ENCODE measurements around the gene MAT2B. TPM values are rescaled to one million over a fixed set of nuclear protein-coding genes. Genes with fewer than 3 reads are reported as not detected.

MAT2B gene
- total RNA-seq, 1 donor from 2014 or later = 69.2 TPM

DNA sequence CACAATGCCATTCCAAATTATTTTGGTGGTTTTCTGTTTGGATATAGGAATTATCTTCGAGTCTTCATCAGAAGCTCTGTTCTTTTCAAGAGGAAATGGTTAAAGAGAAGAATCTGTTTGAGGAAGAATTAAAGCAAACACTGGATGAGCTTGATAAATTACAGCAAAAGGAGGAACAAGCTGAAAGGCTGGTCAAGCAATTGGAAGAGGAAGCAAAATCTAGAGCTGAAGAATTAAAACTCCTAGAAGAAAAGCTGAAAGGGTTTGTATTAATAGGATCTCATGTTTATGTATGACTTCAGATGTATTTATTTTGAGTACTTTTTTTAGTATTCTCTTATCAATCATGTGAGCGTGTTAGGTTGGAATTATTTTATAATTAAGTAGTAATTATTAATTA, 30.0 kb upstream of the MAT2B start:
- Histone ChIP-seq H3K27ac (replicated peaks) (no peak overlapping the region), H3K4me1 (no peaks in the 10 kb centered on the region), H3K36me3 (no peaks in the 10 kb centered on the region), H3K9me3 (replicated peaks) (no peaks in the 10 kb centered on the region), H3K4me3 (no peak overlapping the region), H3K27me3 (ENCODE audit: low read depth) (no peaks in the 10 kb centered on the region)
- no peak for DNase-seq
- TF ChIP-seq CTCF (IDR thresholded peaks at IDR 0.05; ENCODE audit: borderline replicate concordance) = no peak
- intact Hi-C loops (cut with micrococcal nuclease) = no loop called here

- Histone ChIP-seq H3K27ac (replicated peaks) (no peak overlapping the region), H3K9me3 (replicated peaks) (no peaks in the 10 kb centered on the region), H3K27me3 (ENCODE audit: low read depth) (no peaks in the 10 kb centered on the region), H3K4me3 (no peak overlapping the region), H3K36me3 (no peaks in the 10 kb centered on the region), H3K4me1 (no peaks in the 10 kb centered on the region)
- intact Hi-C loops (cut with micrococcal nuclease) = no loop called here
- TF ChIP-seq CTCF (IDR thresholded peaks at IDR 0.05; ENCODE audit: borderline replicate concordance) = no peak
- no peak for DNase-seq
Observed at GRCh38 chr5:163478126-163478981, 27.1 kb upstream of the MAT2B start.

- H3K9me3 ChIP-seq (replicated peaks) = no peaks in the 10 kb centered on the region
Observed at GRCh38 chr5:163478982-163479271, 26.5 kb upstream of the MAT2B start.

DNA sequence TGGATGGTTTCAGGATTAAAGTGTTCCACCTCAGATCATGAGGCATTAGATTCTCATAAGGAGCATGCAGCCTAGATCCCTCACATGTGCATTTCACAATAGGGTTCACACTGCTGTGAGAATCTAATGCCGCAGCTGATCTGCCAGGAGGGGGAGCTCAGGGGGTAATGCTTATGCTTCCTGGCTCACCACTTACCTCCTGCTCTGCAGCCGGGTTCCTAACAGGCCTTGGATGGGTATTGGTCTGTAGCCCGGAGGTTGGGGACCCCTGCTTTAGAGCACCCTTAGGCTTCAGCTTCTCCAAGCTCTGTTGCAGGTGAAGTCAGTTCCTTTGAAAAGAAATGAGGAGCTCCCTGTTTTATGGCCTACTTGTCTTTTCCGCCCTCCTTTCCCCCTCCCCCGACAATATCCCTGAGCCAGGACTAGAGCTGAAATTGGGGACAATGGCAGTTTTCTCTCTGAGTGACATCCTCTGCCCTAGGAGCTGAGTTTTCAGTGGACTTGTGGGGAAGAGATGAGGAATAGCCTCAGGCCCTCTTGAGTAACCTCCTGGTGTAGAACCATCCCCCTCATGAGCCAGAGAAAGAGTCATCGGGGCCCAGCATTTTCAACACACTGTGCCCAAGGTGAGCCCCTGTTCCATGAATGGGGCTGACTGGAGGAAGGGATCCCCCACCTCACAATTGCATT, 16.2 kb upstream of the MAT2B start:
- Histone ChIP-seq H3K9me3 (replicated peaks) (no peaks in the 10 kb centered on the region), H3K4me3 (no peak overlapping the region), H3K36me3 (no peaks in the 10 kb centered on the region), H3K4me1 (no peaks in the 10 kb centered on the region), H3K27ac (replicated peaks) (no peak overlapping the region), H3K27me3 (ENCODE audit: low read depth) (no peaks in the 10 kb centered on the region)
- intact Hi-C loops (cut with micrococcal nuclease) = no loop called here
- TF ChIP-seq CTCF (IDR thresholded peaks at IDR 0.05; ENCODE audit: borderline replicate concordance) = no peak
- no peak for DNase-seq

More at GRCh38 chr5:163478982-163479271, 26.5 kb upstream of the MAT2B start:
- intact Hi-C loops (cut with micrococcal nuclease) = no loop called here
- TF ChIP-seq CTCF (IDR thresholded peaks at IDR 0.05; ENCODE audit: borderline replicate concordance) = no peak
- Histone ChIP-seq H3K27ac (replicated peaks) (no peak overlapping the region), H3K4me1 (no peaks in the 10 kb centered on the region), H3K4me3 (no peak overlapping the region), H3K36me3 (no peaks in the 10 kb centered on the region), H3K27me3 (ENCODE audit: low read depth) (no peaks in the 10 kb centered on the region)
- no peak for DNase-seq

DNA sequence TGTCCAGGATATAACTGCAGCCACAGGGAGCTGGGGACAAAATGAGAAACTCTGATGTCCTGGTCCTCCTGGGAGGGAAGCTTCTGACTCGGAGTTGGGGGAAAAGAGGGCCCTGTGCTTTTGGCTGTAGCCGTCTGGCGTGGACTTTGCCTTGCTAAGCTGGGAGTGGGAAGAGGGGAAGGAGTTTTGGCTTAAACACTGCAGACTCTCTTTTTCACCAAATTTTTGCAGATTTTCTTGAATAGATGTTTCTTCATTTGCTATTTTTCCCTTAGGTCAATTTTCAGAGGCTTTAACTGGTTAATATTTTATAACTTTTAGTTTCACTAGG, 15.7 kb upstream of the MAT2B start:
- Histone ChIP-seq H3K4me1 (no peaks in the 10 kb centered on the region), H3K27me3 (ENCODE audit: low read depth) (no peaks in the 10 kb centered on the region), H3K36me3 (no peaks in the 10 kb centered on the region), H3K27ac (replicated peaks) (no peak overlapping the region), H3K9me3 (replicated peaks) (no peaks in the 10 kb centered on the region), H3K4me3 (no peak overlapping the region)
- DNase-seq = no peak
- no peak for TF ChIP-seq CTCF (IDR thresholded peaks at IDR 0.05; ENCODE audit: borderline replicate concordance)
- intact Hi-C loops (cut with micrococcal nuclease) = no loop called here
